GM13976 (cell line): ENCODE measurements around the gene UGT1A8.

Source experiments
- DNase-seq: peaks from one replicate; pipeline ENCODE4 v3.0.0; 2012; ENCODE audit warnings: low spot score
- in situ Hi-C: fragments of 300-500 bp; cut with MboI; formaldehyde crosslinking; loops from one replicate; pipeline ENCODE4 v1.12.0; 2022; ENCODE audit warnings: low sequenced_read_pairs, mixed read lengths, inconsistent platforms; ENCODE audit not compliant: unreplicated experiment
- TF ChIP-seq, protein P1 (sequence below): IDR thresholded peaks from 2 replicates; pipeline ENCODE4 v1.5.1; 2012; ENCODE audit warnings: borderline replicate concordance, mild to moderate bottlenecking; ENCODE audit not compliant: insufficient read depth; ENCODE audit errors: extremely low read depth, missing control alignments, control extremely low read depth

UGT1A8 gene

DNA sequence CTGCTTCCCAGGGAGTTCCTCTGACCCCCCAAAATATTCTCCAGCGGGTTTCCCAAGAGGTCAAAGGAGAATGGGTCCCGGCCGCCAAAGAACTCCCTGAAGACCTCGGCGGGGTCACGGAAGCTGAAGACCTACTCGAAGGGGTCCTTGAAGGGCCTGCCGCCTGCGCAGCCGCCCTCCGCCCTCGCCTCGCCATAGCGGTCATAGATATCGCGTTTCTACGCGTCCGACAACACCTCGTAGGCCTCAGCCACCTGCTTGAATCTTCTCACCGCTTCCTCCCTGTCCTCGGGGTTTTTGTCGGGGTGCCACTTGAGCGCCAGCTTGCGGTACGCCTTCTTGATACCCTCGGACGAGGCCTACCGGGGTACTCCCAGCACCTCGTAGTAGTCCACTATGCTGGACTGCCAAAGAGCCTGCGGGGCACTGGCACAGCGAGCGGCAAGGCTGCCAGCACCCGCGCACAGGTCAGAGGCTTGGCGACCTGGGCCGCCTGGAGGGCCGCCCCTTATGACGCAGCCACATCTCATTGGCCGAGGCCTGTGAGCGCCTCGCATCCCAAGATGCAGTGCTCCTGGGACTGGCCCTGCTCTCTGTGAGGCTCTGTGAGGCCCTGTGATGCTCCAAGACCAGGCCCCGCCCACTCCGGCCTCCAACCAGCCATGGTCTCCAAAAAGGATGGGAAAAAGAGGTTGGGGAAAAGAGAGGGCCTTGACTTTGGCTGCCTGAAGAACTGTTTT lies 137.6 kb downstream of the UGT1A8 start:
- TF ChIP-seq, protein P1, sequence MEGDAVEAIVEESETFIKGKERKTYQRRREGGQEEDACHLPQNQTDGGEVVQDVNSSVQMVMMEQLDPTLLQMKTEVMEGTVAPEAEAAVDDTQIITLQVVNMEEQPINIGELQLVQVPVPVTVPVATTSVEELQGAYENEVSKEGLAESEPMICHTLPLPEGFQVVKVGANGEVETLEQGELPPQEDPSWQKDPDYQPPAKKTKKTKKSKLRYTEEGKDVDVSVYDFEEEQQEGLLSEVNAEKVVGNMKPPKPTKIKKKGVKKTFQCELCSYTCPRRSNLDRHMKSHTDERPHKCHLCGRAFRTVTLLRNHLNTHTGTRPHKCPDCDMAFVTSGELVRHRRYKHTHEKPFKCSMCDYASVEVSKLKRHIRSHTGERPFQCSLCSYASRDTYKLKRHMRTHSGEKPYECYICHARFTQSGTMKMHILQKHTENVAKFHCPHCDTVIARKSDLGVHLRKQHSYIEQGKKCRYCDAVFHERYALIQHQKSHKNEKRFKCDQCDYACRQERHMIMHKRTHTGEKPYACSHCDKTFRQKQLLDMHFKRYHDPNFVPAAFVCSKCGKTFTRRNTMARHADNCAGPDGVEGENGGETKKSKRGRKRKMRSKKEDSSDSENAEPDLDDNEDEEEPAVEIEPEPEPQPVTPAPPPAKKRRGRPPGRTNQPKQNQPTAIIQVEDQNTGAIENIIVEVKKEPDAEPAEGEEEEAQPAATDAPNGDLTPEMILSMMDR, result no peak
- DNase-seq, result no peak
- in situ Hi-C loops, result no loop called here

DNA sequence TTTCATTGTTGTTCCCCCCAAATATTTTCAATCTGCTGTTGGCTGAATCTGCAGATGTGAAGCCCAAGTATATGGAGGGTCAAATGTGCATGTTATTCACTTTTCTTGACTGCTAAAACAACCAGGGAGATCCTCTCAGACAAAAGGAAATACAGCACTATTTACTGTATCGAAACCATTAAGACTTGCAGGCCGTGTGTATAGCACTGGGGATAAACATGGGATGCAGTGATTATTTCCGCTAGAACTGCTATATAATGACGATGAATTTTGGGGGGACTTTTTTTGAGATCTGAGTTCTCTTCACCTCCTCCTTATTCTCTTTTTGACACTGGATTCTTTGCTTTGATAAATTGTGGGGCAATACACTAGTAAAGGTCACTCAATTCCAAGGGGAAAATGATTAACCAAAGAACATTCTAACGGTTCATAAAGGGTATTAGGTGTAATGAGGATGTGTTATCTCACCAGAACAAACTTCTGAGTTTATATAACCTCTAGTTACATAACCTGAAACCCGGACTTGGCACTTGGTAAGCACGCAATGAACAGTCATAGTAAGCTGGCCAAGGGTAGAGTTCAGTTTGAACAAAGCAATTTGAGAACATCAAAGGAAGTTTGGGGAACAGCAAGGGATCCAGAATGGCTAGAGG lies 139.1 kb downstream of the UGT1A8 start:
- TF ChIP-seq, protein P1, result no peak
- in situ Hi-C loops, result no loop called here
- no peak for DNase-seq

DNA sequence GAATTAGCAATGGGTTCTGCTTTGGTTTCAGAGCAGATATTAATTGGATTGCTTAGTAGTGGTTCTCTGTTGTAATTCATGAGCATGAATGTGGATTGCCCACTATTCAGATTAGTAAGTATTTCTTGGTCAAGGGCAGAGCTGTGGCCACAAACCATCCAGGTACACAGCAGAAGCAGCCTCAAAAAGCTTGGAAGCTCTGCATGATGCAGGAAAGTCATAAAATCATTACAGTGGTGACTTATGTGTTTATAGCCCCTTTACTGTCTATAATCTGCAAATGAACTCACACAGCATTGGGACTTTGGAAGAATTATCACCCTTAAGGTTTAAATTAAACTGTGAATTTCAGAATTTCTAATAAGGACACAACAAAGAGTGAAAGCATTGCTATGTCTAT lies 140.7 kb downstream of the UGT1A8 start:
- no peak for DNase-seq
- in situ Hi-C loops, result no loop called here
- TF ChIP-seq, protein P1, result no peak

DNA sequence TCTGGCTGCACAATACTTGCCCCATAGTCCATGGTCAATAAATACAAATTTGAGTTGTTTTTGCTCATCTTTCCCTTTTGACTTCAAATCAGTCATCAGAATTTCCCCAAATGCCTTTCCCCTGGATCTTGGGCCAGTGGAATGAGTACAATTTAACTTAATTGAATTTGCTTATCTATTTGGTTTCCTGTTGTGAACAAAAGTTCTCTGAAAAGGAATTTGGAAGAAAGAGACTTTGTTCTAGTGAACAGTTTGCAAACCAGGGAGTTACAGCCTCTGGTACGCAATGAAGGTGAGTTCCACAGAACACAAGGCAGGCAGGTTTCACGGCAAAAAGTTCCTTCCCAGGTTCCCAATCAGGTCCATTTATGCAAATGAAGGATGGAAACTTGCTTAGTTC lies 141.4 kb downstream of the UGT1A8 start:
- in situ Hi-C loops, result no loop called here
- DNase-seq, result no peak
- TF ChIP-seq, protein P1, result no peak

DNA sequence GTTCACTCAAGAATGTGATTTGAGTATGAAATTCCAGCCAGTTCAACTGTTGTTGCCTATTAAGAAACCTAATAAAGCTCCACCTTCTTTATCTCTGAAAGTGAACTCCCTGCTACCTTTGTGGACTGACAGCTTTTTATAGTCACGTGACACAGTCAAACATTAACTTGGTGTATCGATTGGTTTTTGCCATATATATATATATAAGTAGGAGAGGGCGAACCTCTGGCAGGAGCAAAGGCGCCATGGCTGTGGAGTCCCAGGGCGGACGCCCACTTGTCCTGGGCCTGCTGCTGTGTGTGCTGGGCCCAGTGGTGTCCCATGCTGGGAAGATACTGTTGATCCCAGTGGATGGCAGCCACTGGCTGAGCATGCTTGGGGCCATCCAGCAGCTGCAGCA lies 142.6 kb downstream of the UGT1A8 start, which contains the start of gene UGT1A1:
TSS of gene UGT1A1 (plus strand) at position 228 of the 400 bp plus-strand sequence. CDS start at position 246, 18 bp downstream.
- no peak for DNase-seq
- TF ChIP-seq, protein P1, result no peak
- in situ Hi-C loops, result no loop called here

DNA sequence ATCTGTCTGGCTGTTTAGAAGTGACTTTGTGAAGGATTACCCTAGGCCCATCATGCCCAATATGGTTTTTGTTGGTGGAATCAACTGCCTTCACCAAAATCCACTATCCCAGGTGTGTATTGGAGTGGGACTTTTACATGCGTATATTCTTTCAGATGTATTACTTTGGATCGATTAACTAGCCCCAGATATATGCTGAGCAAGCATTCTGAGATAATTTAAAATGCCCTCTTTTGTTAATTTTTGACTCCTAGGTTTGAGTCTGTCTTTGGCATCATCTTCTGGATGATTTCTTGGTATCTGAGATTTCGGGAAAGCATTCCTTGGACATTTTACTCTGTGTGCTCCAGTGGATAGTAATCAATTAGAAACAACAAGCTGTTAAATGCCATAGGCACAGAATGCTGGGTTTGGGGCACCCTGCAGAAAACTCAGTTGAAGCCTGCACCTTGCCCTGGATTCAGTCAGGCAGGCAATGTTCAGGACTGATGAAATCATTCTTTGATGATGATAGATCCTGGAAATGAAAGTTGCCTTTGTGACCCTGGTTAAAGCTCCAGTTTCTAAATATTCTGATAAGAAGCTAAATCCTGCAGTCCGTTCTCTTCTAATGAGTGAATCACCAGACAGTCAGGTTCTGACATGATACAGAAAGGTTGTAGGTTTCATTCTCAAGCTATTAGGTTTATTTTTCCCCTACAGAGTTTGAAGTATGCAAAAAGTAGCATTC lies 143.8 kb downstream of the UGT1A8 start:
- DNase-seq, result no peak
- TF ChIP-seq, protein P1, result no peak
- in situ Hi-C loops, result no loop called here
